K562 (cell line): ENCODE measurements around the gene ASB18. TPM values are rescaled to one million over a fixed set of nuclear protein-coding genes. Genes with fewer than 3 reads are reported as not detected.
A peak's percentile ranks its signal among the peaks of the same experiment; 100 is the strongest.

Source experiments
- ATAC-seq: fragments of 200-7000 bp; cut with Tn5 transposase; 3 replicates; pipeline ENCODE4 v1.9.1; 2020; ENCODE audit warnings: moderate library complexity
- BruUV-seq: library from RNA; stranded (reverse); fragments of 400-500 nt; replicated peaks from 2 replicates; lab custom pipeline; 2021; lab: Mats Ljungman, UMichigan
- CTCF ChIA-PET: fragments of 300-600 bp; formaldehyde crosslinking; extraction: SDS; loops from one replicate; lab custom pipeline; 2021; ENCODE audit warnings: low intra/inter-chr PET ratio; lab: Yijun Ruan, JAX
- POLR2A ChIA-PET: fragments of 300-600, 350-650 bp; sonication (Branson Sonifier 250); formaldehyde crosslinking; extraction: SDS; loops from one replicate; lab custom pipeline; 2021; ENCODE audit warnings: antibody characterized with exemption, inconsistent platforms; lab: Yijun Ruan, JAX
- DNase-seq, 4 experiments: peaks; one replicate each; pipeline versions ENCODE4 v3.0.0 to v3.0.0-alpha.2; 2011 to 2018; ENCODE audit warnings: low spot score in 3 of 4, mixed read lengths in 3 of 4; ENCODE audit errors: extremely low read depth in 1 of 4
- FAIRE-seq: peaks from 2 replicates; lab custom pipeline; 2011; peaks lifted over from hg19 to GRCh38; lab: Jason Lieb, UNC
- H2AFZ ChIP-seq: 2 replicates; pipeline ENCODE4 v1.6.0; 2011; ENCODE audit warnings: low read depth, low read length, control low read depth, inconsistent platforms
- H3K27ac ChIP-seq: fragments of 200-600 bp; 3 replicates; pipeline ENCODE4 v1.8.0; 2011; ENCODE audit warnings: low read depth, mild to moderate bottlenecking, control low read depth, inconsistent platforms, low read length, moderate library complexity, mixed read lengths; ENCODE audit errors: extremely low read depth
- H3K27me3 ChIP-seq, 2 experiments: fragments of 300-600 bp in 1 of 2; 2 replicates in 1 of 2; 3 replicates in 1 of 2; pipeline versions ENCODE4 v1.6.0 to v1.8.0; 2011; ENCODE audit warnings: inconsistent platforms in 2 of 2, low read length in 2 of 2, mild to moderate bottlenecking in 1 of 2, mixed read lengths in 1 of 2, moderate library complexity in 1 of 2; ENCODE audit not compliant: control insufficient read depth in 2 of 2, insufficient read depth in 2 of 2
- H3K36me3 ChIP-seq: fragments of 300-600 bp; 3 replicates; pipeline ENCODE4 v1.8.0; 2011; ENCODE audit warnings: mild to moderate bottlenecking, low read length, inconsistent platforms; ENCODE audit not compliant: control insufficient read depth, insufficient read depth
- H3K4me1 ChIP-seq, 2 experiments: fragments of 200-600 bp in 1 of 2; replicated peaks in 1 of 2; 2 replicates in 1 of 2; 3 replicates in 1 of 2; pipeline versions ENCODE4 v1.5.1 to v1.8.0; 2011; ENCODE audit warnings: inconsistent platforms in 2 of 2, low read length in 2 of 2, mild to moderate bottlenecking in 1 of 2, mixed read lengths in 1 of 2, moderate library complexity in 1 of 2; ENCODE audit not compliant: control insufficient read depth in 2 of 2, insufficient read depth in 2 of 2
- H3K4me2 ChIP-seq: 2 replicates; pipeline ENCODE4 v1.6.1; 2011; ENCODE audit warnings: low read length, control low read depth, inconsistent platforms, mixed read lengths; ENCODE audit not compliant: insufficient read depth
- H3K4me3 ChIP-seq: fragments of 200-600 bp; sonication (generic), shearing (Covaris generic); 2 replicates; pipeline ENCODE4 v1.5.1; 2016; ENCODE audit warnings: control low read depth, inconsistent platforms
- H3K79me2 ChIP-seq: fragments of 200-600 bp; 3 replicates; pipeline ENCODE4 v1.8.0; 2011; ENCODE audit warnings: low read length, inconsistent platforms; ENCODE audit not compliant: control insufficient read depth, insufficient read depth
- H3K9ac ChIP-seq, 2 experiments: 2 replicates each; pipeline versions ENCODE4 v1.6.0 to v1.6.1; 2011; ENCODE audit warnings: low read depth in 2 of 2, low read length in 2 of 2, control low read depth in 1 of 2, inconsistent platforms in 1 of 2, mild to moderate bottlenecking in 1 of 2, mixed read lengths in 1 of 2; ENCODE audit not compliant: insufficient read depth in 1 of 2
- H3K9me1 ChIP-seq: one replicate; pipeline ENCODE4 v1.6.0; 2011; ENCODE audit warnings: inconsistent platforms, mild to moderate bottlenecking, low read length, moderate library complexity; ENCODE audit not compliant: control insufficient read depth, insufficient read depth
- H3K9me3 ChIP-seq: replicated peaks from 2 replicates; pipeline ENCODE4 v1.5.1; 2011; ENCODE audit warnings: low read depth, low read length, inconsistent platforms; ENCODE audit not compliant: control insufficient read depth, insufficient read depth
- H4K20me1 ChIP-seq: replicated peaks from 2 replicates; pipeline ENCODE4 v1.6.1; 2011; ENCODE audit warnings: low read length, inconsistent platforms, mixed read lengths; ENCODE audit not compliant: control insufficient read depth, insufficient read depth
- MYBL2 ChIP-seq, 2 experiments: fragments of 450-650 bp in 1 of 2; sonication (generic) in 1 of 2; formaldehyde crosslinking in 1 of 2; IDR thresholded peaks; 2 replicates each; pipeline versions ENCODE4 v1.6.1 to v1.8.1; 2017 to 2022; ENCODE audit warnings: borderline replicate concordance in 1 of 2, inconsistent platforms in 1 of 2, low read depth in 1 of 2, mild to moderate bottlenecking in 1 of 2, missing genetic modification reagents in 1 of 2, moderate library complexity in 1 of 2
- RAD21 ChIP-seq, 2 experiments: fragments of 250-450 bp in 1 of 2; fragments of 450-650 bp in 1 of 2; sonication (Bioruptor Pico) in 1 of 2; formaldehyde crosslinking in 1 of 2; IDR thresholded peaks in 1 of 2; conservative IDR thresholded peaks in 1 of 2; 2 replicates each; pipeline versions ENCODE4 v1.4.0 to v1.8.0; 2020 to 2022; ENCODE audit warnings: mild to moderate bottlenecking in 2 of 2, moderate library complexity in 1 of 2
- SMC3 ChIP-seq: conservative IDR thresholded peaks from 2 replicates; pipeline ENCODE4 v1.6.1; 2011; ENCODE audit warnings: low read depth, low read length, improper control_type of control experiment; ENCODE audit not compliant: insufficient read depth
- ZFP1 ChIP-seq: fragments of 450-650 bp; formaldehyde crosslinking; IDR thresholded peaks from 2 replicates; pipeline ENCODE4 v1.4.0; 2020; ENCODE audit warnings: mild to moderate bottlenecking, mixed read lengths
- ZNF507 ChIP-seq: conservative IDR thresholded peaks from 2 replicates; pipeline ENCODE4 v1.6.1; 2017; ENCODE audit warnings: missing genetic modification characterization, missing compliant biosample characterization
- WGBS: fragments of 100-300 bp; shearing (Covaris generic); methylation state at CpG from one replicate; pipeline ENCODE4 v1.1.6; 2016; ENCODE audit warnings: low coverage, mixed read lengths; ENCODE audit not compliant: insufficient coverage; ENCODE audit errors: missing lambda C conversion rate; 5-methylcytosine and 5-hydroxymethylcytosine counted together
- in situ Hi-C: fragments of 300-500 bp; cut with MboI; formaldehyde crosslinking; loops from 4 replicates; pipeline ENCODE4 v1.15.0; 2018; ENCODE audit warnings: inconsistent platforms, mixed read lengths
- intact Hi-C: fragments of 100-400 bp; cut with micrococcal nuclease; formaldehyde crosslinking; loops from 2 replicates; pipeline ENCODE4 v1.14.2; 2022
- polyA plus RNA-seq, 8 experiments: library from polyadenylated mRNA; depleted of rRNA in 4 of 8; stranded (reverse) in 5 of 8; unstranded in 3 of 8; fragments of >200 nt; fragmentation: Nextera tagmentation in 2 of 8; fragmentation: Illumina TruSeq in 1 of 8; extraction: Ambion mirVana in 2 of 8; extraction: Trizol in 1 of 8; gene quantifications; 2 replicates each; pipeline versions ENCODE4 v1.2.1 to v1.2.3, GENCODE V29; 2011 to 2014; ENCODE audit warnings: inconsistent platforms in 1 of 8, missing spikeins in 1 of 8
- total RNA-seq, 7 experiments: library from RNA; depleted of rRNA in 6 of 7; stranded (reverse); fragments of >200 nt in 6 of 7; fragmentation: Illumina TruSeq in 2 of 7; extraction: Trizol in 2 of 7; gene quantifications; 2 replicates each; pipeline versions ENCODE4 v1.2.1 to v1.2.3, GENCODE V29; 2011 to 2021; ENCODE audit warnings: low replicate concordance in 1 of 7
- TF ChIP-seq, protein P1 (sequence below), 2 experiments: fragments of 450-650 bp; IDR thresholded peaks; 2 replicates each; pipeline ENCODE4 v1.6.1; 2018; ENCODE audit warnings: mild to moderate bottlenecking in 2 of 2, low read depth in 1 of 2; ENCODE audit not compliant: partially characterized antibody in 2 of 2
- TF ChIP-seq, protein P2 (sequence below), 3 experiments: IDR thresholded peaks in 2 of 3; conservative IDR thresholded peaks in 1 of 3; 2 replicates each; pipeline ENCODE4 v1.5.1; 2011 to 2012; ENCODE audit warnings: low read length in 3 of 3, mild to moderate bottlenecking in 3 of 3, control low read depth in 2 of 3, improper control_type of control experiment in 1 of 3, inconsistent platforms in 1 of 3, low read depth in 1 of 3, mixed read lengths in 1 of 3, moderate library complexity in 1 of 3; ENCODE audit not compliant: insufficient read depth in 2 of 3
- TF ChIP-seq, protein P3 (sequence below): fragments of 450-650 bp; formaldehyde crosslinking; IDR thresholded peaks from 2 replicates; pipeline ENCODE4 v1.4.0; 2020; ENCODE audit warnings: mild to moderate bottlenecking, moderate library complexity

Gene ASB18
- total and polyA plus RNA-seq, 9 of the 15 experiments (the other 6 are each of a cell fraction or from before 2014, with no cell fraction given) = not detected

DNA sequence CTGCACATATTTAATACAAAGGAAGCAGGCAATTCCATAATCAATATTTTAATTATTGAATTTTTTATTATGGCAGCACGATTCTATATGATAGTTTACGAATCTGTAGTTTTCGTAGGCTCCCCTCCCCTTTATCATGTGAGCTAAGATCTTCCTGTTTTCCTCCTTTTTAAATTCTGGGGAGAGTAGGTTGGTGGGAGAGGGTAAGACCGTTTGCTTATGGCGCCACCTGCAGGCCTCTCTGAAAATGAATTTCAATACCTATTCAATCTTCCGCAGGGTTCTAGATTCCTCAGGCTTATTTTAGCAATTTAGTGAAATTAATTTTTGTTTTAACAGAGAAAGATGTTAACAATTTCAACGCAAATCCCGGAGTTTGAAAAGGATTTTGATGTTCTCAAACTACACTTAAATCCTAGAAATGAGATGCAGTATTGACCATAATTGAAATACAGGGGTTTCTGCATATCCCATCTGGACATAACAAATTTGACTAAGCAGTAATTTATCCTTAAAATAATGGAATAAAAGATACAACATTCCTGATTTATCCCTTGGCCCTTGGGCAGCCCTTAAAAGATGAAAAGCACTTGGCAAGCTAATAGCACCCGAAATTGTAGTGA, 83.3 kb downstream of the ASB18 start:
- H3K4me1 ChIP-seq = peaks cover 0 to 20% of the 10 kb centered on the region in 2 experiments; a peak in 2 of 5 replicates
- H3K36me3 ChIP-seq = no peaks in the 10 kb centered on the region
- in situ Hi-C loops = no loop called here
- H3K79me2 ChIP-seq = no peaks in the 10 kb centered on the region
- no peak overlapping the region for H3K4me3 ChIP-seq
- DNase-seq (peak; percentile 64 to 80 (median 72)), FAIRE-seq (peak; percentile 82), ATAC-seq (peak; percentile 61)
- H3K27ac ChIP-seq = no peak overlapping the region
- H2AFZ ChIP-seq = no peak overlapping the region
- no TSS peak for BruUV-seq
- no peak overlapping the region for H3K4me2 ChIP-seq
- 3% methylated on average over 9 of the region's 9 CpGs for WGBS
- intact Hi-C loops = loop anchor here (1.0 kb wide), 1 partner anchor 415 kb away; no protein-coding TSS in a partner anchor
- H3K9me3 ChIP-seq = no peaks in the 10 kb centered on the region
- ChIA-PET POLR2A (interaction anchor here (0.6 to 0.7 kb wide), 2 partner anchors 10 to 563 kb away, joined by 3 read pairs; no protein-coding TSS in a partner anchor), CTCF (interaction anchor here (0.5 to 1.3 kb wide), 3 partner anchors 9 to 1254 kb away, joined by 3 to 4 read pairs (median 3); no protein-coding TSS in a partner anchor)
- no peaks in the 10 kb centered on the region for H3K9me1 ChIP-seq
- H4K20me1 ChIP-seq = no peaks in the 10 kb centered on the region
- no peak overlapping the region for H3K9ac ChIP-seq
- no peaks in the 10 kb centered on the region for H3K27me3 ChIP-seq
- TF ChIP-seq, protein P1, sequence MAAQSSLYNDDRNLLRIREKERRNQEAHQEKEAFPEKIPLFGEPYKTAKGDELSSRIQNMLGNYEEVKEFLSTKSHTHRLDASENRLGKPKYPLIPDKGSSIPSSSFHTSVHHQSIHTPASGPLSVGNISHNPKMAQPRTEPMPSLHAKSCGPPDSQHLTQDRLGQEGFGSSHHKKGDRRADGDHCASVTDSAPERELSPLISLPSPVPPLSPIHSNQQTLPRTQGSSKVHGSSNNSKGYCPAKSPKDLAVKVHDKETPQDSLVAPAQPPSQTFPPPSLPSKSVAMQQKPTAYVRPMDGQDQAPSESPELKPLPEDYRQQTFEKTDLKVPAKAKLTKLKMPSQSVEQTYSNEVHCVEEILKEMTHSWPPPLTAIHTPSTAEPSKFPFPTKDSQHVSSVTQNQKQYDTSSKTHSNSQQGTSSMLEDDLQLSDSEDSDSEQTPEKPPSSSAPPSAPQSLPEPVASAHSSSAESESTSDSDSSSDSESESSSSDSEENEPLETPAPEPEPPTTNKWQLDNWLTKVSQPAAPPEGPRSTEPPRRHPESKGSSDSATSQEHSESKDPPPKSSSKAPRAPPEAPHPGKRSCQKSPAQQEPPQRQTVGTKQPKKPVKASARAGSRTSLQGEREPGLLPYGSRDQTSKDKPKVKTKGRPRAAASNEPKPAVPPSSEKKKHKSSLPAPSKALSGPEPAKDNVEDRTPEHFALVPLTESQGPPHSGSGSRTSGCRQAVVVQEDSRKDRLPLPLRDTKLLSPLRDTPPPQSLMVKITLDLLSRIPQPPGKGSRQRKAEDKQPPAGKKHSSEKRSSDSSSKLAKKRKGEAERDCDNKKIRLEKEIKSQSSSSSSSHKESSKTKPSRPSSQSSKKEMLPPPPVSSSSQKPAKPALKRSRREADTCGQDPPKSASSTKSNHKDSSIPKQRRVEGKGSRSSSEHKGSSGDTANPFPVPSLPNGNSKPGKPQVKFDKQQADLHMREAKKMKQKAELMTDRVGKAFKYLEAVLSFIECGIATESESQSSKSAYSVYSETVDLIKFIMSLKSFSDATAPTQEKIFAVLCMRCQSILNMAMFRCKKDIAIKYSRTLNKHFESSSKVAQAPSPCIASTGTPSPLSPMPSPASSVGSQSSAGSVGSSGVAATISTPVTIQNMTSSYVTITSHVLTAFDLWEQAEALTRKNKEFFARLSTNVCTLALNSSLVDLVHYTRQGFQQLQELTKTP (IDR thresholded peaks at IDR 0.05; ENCODE audit: low read depth in 1 of 2, partially characterized antibody in 2 of 2) = no peak
- TF ChIP-seq, protein P2, sequence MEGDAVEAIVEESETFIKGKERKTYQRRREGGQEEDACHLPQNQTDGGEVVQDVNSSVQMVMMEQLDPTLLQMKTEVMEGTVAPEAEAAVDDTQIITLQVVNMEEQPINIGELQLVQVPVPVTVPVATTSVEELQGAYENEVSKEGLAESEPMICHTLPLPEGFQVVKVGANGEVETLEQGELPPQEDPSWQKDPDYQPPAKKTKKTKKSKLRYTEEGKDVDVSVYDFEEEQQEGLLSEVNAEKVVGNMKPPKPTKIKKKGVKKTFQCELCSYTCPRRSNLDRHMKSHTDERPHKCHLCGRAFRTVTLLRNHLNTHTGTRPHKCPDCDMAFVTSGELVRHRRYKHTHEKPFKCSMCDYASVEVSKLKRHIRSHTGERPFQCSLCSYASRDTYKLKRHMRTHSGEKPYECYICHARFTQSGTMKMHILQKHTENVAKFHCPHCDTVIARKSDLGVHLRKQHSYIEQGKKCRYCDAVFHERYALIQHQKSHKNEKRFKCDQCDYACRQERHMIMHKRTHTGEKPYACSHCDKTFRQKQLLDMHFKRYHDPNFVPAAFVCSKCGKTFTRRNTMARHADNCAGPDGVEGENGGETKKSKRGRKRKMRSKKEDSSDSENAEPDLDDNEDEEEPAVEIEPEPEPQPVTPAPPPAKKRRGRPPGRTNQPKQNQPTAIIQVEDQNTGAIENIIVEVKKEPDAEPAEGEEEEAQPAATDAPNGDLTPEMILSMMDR (IDR thresholded peaks at IDR 0.05 in 2 of 3, conservative IDR thresholded peaks at IDR 0.05 in 1 of 3; ENCODE audit: insufficient read depth in 2 of 3, low read depth in 1 of 3, low read length in 3 of 3) = peak; percentile 56 to 74 (median 63); a peak in 5 of 6 replicates
- TF ChIP-seq ZNF507 (tag) = peak; percentile 77
- TF ChIP-seq RAD21 (CRISPR knock-in tag; conservative IDR thresholded peaks at IDR 0.05 in 1 of 2, IDR thresholded peaks at IDR 0.05 in 1 of 2) = peak; percentile 58 to 66
- TF ChIP-seq, protein P3, sequence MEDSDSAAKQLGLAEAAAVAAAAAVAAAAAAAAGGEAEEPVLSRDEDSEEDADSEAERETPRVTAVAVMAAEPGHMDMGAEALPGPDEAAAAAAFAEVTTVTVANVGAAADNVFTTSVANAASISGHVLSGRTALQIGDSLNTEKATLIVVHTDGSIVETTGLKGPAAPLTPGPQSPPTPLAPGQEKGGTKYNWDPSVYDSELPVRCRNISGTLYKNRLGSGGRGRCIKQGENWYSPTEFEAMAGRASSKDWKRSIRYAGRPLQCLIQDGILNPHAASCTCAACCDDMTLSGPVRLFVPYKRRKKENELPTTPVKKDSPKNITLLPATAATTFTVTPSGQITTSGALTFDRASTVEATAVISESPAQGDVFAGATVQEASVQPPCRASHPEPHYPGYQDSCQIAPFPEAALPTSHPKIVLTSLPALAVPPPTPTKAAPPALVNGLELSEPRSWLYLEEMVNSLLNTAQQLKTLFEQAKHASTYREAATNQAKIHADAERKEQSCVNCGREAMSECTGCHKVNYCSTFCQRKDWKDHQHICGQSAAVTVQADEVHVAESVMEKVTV (CRISPR knock-in tag) = 0 out of 2 replicates have a peak, but pooled peaks have one; percentile 22
- 0 out of 2 replicates have a peak, but pooled peaks have one; percentile 31 for TF ChIP-seq SMC3
- TF ChIP-seq ZFP1 (CRISPR knock-in tag) = no peak
- TF ChIP-seq MYBL2 (IDR thresholded peaks at IDR 0.05; ENCODE audit: low read depth) = 0 out of 2 replicates have a peak, but pooled peaks have one; percentile 18
- no peak for TF ChIP-seq MYBL2 (CRISPR knock-in tag; IDR thresholded peaks at IDR 0.05; ENCODE audit: borderline replicate concordance)
